Measurements from ENCODE around the gene SLC25A4. TPM values are rescaled to one million over a fixed set of nuclear protein-coding genes. Genes with fewer than 3 reads are reported as not detected.

The SLC25A4 gene
- polyA plus RNA-seq, 3 donors: 0.07 TPM; not detected in 2

DNA sequence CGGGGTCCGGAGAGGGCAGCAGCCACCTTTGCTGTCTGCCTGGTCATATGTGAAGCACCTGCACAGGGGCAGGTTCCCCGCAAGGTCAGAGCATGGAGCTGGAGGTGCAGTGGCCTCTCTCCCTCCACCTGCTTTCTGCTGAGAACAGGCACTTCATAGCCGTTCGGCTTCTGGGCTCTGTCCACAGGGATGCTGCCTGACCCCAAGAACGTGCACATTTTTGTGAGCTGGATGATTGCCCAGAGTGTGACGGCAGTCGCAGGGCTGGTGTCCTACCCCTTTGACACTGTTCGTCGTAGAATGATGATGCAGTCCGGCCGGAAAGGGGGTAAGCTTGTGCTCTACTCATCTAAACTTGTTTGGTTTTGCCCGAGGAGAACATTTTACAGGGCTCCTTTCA is 2.5 kb downstream of the SLC25A4 start:
- H3K36me3 Mint-ChIP-seq: peaks cover 0 to under 1% of the 10 kb centered on the region in 2 donors
- DNase-seq: no peak
- H3K79me2 ChIP-seq (ENCODE audit: insufficient read depth, low read length): no peaks in the 10 kb centered on the region
- H3K9me3 Mint-ChIP-seq: peaks cover 0 to 16% (median 1%) of the 10 kb centered on the region in 7 donors
- TF ChIP-seq, protein P1, sequence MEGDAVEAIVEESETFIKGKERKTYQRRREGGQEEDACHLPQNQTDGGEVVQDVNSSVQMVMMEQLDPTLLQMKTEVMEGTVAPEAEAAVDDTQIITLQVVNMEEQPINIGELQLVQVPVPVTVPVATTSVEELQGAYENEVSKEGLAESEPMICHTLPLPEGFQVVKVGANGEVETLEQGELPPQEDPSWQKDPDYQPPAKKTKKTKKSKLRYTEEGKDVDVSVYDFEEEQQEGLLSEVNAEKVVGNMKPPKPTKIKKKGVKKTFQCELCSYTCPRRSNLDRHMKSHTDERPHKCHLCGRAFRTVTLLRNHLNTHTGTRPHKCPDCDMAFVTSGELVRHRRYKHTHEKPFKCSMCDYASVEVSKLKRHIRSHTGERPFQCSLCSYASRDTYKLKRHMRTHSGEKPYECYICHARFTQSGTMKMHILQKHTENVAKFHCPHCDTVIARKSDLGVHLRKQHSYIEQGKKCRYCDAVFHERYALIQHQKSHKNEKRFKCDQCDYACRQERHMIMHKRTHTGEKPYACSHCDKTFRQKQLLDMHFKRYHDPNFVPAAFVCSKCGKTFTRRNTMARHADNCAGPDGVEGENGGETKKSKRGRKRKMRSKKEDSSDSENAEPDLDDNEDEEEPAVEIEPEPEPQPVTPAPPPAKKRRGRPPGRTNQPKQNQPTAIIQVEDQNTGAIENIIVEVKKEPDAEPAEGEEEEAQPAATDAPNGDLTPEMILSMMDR (IDR thresholded peaks at IDR 0.05): no peak
- no peak overlapping the region for H2AFZ ChIP-seq (ENCODE audit: insufficient read depth, low read depth, low read length, poor library complexity, severe bottlenecking)
- peaks cover 4 to 9% of the 10 kb centered on the region in 2 donors for H3K4me1 ChIP-seq (ENCODE audit: control insufficient read depth in 1 of 2, insufficient read depth in 2 of 2, low read length in 2 of 2)
- no peaks in the 10 kb centered on the region for H3K36me3 ChIP-seq (replicated peaks in 1 of 2; ENCODE audit: control insufficient read depth in 1 of 2, insufficient read depth in 2 of 2, low read length in 2 of 2)
- peaks cover 48 to 61% (median 54%) of the 10 kb centered on the region in 3 donors for H3K27me3 Mint-ChIP-seq (ENCODE audit: low read depth in 3 of 3)
- H3K4me2 ChIP-seq (replicated peaks; ENCODE audit: extremely low read depth, low read length, poor library complexity, severe bottlenecking): no peak overlapping the region
- peaks cover 0 to 19% of the 10 kb centered on the region in 2 donors for H3K9me3 ChIP-seq (replicated peaks in 1 of 2; ENCODE audit: control insufficient read depth in 1 of 2, insufficient read depth in 1 of 2, low read length in 2 of 2)
- H3K27ac Mint-ChIP-seq: no peak overlapping the region
- 95% methylated on average over 12 of the region's 13 CpGs for WGBS (ENCODE audit: insufficient coverage)
- H4K20me1 ChIP-seq (ENCODE audit: insufficient read depth, low read length): no peaks in the 10 kb centered on the region
- H3K9ac ChIP-seq (ENCODE audit: insufficient read depth, low read length, poor library complexity, severe bottlenecking): no peak overlapping the region
- intact Hi-C loops (cut with micrococcal nuclease): no loop called here
- H3K27me3 ChIP-seq (ENCODE audit: control insufficient read depth in 2 of 2, insufficient read depth in 2 of 2, low read length in 2 of 2): peaks cover 38 to 54% of the 10 kb centered on the region in 2 donors
- H3K4me3 Mint-ChIP-seq: peak overlapping the region in 1 of 2 donors; percentile 87
- H3K4me3 ChIP-seq (replicated peaks in 1 of 3; ENCODE audit: low read depth in 2 of 3, low read length in 3 of 3): no peak overlapping the region
- peaks cover 13% of the 10 kb centered on the region for H3K4me1 Mint-ChIP-seq
- H3K27ac ChIP-seq (ENCODE audit: low read depth in 1 of 2, low read length in 2 of 2): no peak overlapping the region

DNA sequence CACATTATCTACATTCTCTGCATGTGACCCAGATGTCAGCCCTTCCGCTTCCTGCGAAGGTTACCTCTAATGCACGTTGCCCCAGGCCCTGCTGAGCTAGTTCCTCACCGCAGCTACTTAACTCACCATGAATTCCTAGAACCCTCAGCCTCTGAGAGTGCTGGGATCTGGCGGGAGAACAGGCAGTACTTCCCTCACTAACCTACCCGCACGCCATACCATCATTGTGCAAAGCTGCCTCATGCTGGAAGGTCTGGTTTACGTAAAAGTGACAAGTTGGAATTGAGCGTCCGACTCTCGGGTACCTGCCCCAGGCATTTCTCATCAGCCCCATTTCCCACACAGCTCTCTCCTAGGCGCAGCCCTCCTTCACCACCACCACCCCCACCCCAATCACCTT is 6.3 kb downstream of the SLC25A4 start:
- H3K4me1 Mint-ChIP-seq: no peaks in the 10 kb centered on the region
- peaks cover 3 to 16% of the 10 kb centered on the region in 2 donors for H3K36me3 Mint-ChIP-seq
- Histone ChIP-seq H3K9me3 (replicated peaks in 1 of 2; ENCODE audit: control insufficient read depth in 1 of 2, insufficient read depth in 1 of 2, low read length in 2 of 2) (peaks cover 0 to 3% of the 10 kb centered on the region in 2 donors), H3K4me3 (replicated peaks in 1 of 3; ENCODE audit: low read depth in 2 of 3, low read length in 3 of 3) (no peak overlapping the region), H3K9ac (ENCODE audit: insufficient read depth, low read length, poor library complexity, severe bottlenecking) (no peak overlapping the region), H4K20me1 (ENCODE audit: insufficient read depth, low read length) (no peaks in the 10 kb centered on the region), H3K4me2 (replicated peaks; ENCODE audit: extremely low read depth, low read length, poor library complexity, severe bottlenecking) (no peak overlapping the region), H2AFZ (ENCODE audit: insufficient read depth, low read depth, low read length, poor library complexity, severe bottlenecking) (no peak overlapping the region), H3K4me1 (ENCODE audit: control insufficient read depth in 1 of 2, insufficient read depth in 2 of 2, low read length in 2 of 2) (no peaks in the 10 kb centered on the region), H3K27ac (ENCODE audit: low read depth in 1 of 2, low read length in 2 of 2) (no peak overlapping the region), H3K79me2 (ENCODE audit: insufficient read depth, low read length) (no peaks in the 10 kb centered on the region), H3K27me3 (ENCODE audit: control insufficient read depth in 2 of 2, insufficient read depth in 2 of 2, low read length in 2 of 2) (peaks cover 4 to 20% of the 10 kb centered on the region in 2 donors), H3K36me3 (replicated peaks in 1 of 2; ENCODE audit: control insufficient read depth in 1 of 2, insufficient read depth in 2 of 2, low read length in 2 of 2) (no peaks in the 10 kb centered on the region)
- no peak overlapping the region for H3K27ac Mint-ChIP-seq
- TF ChIP-seq, protein P1 (IDR thresholded peaks at IDR 0.05): no peak
- WGBS (ENCODE audit: insufficient coverage): 93% methylated on average over 10 of the region's 12 CpGs
- intact Hi-C loops (cut with micrococcal nuclease): no loop called here
- peaks cover 13 to 24% (median 19%) of the 10 kb centered on the region in 3 donors for H3K27me3 Mint-ChIP-seq (ENCODE audit: low read depth in 3 of 3)
- H3K4me3 Mint-ChIP-seq: no peak overlapping the region
- H3K9me3 Mint-ChIP-seq: peaks cover 0 to 3% (median 0%) of the 10 kb centered on the region in 7 donors
- DNase-seq: no peak
